ENCODE results near the gene GALNT5.

DNA sequence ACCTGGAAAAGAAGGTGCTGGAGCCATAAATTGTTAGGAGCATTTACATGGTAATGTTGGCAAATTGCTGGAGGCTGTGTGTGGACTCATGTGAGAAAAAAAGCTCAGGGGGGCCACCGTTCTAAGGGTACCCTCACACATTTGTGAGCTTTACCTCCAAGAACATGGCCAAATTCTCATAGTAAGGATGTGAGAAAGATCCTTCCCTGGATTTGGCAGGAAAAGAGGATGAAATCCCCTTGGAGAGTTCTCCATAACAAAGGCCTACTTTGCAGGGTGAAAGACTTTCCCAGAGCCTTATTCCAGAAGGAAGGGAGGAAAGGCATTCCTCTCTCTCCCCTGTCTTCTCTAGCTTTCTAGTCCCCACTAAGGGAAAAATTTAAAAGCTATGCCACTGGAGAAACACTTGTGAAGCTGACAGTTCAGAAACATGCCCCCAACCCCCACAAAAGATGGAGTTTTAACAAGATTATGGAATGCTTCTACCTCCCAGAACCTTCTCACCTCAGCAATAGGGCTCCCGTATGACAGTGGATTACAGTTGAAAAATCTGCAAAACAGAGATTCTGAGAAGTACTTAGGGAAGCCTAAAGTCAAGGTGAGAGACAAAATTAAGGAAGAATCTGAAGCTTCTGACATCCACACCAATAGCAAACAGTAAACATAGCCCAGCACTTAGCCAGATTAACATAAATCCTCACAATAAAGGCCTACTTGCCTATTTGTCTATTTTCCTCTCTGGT, 88.3 kb downstream of the GALNT5 start:
- TF ChIP-seq EZH2 (IDR thresholded peaks at IDR 0.05) = no peak
- TF ChIP-seq, protein P1, sequence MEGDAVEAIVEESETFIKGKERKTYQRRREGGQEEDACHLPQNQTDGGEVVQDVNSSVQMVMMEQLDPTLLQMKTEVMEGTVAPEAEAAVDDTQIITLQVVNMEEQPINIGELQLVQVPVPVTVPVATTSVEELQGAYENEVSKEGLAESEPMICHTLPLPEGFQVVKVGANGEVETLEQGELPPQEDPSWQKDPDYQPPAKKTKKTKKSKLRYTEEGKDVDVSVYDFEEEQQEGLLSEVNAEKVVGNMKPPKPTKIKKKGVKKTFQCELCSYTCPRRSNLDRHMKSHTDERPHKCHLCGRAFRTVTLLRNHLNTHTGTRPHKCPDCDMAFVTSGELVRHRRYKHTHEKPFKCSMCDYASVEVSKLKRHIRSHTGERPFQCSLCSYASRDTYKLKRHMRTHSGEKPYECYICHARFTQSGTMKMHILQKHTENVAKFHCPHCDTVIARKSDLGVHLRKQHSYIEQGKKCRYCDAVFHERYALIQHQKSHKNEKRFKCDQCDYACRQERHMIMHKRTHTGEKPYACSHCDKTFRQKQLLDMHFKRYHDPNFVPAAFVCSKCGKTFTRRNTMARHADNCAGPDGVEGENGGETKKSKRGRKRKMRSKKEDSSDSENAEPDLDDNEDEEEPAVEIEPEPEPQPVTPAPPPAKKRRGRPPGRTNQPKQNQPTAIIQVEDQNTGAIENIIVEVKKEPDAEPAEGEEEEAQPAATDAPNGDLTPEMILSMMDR (IDR thresholded peaks at IDR 0.05) = no peak
